Endodermal cell (in vitro differentiated cells): ENCODE results near the gene DISP1. TPM values are rescaled to one million over a fixed set of nuclear protein-coding genes. Genes with fewer than 3 reads are reported as not detected.

Experiments
- DNase-seq: peaks from one replicate; pipeline ENCODE4 v3.0.0-alpha.2; 2017
- H3K27ac ChIP-seq: 2 replicates; pipeline ENCODE4 v1.5.1; 2013; ENCODE audit warnings: mild to moderate bottlenecking, low read depth, low read length, moderate library complexity
- H3K27me3 ChIP-seq: 2 replicates; pipeline ENCODE4 v1.6.1; 2013; ENCODE audit warnings: mild to moderate bottlenecking, low read length, moderate library complexity; ENCODE audit not compliant: insufficient read depth, control insufficient read depth, poor library complexity, severe bottlenecking
- H3K36me3 ChIP-seq: 2 replicates; pipeline ENCODE4 v1.7.0; 2013; ENCODE audit warnings: mild to moderate bottlenecking, low read length, moderate library complexity; ENCODE audit not compliant: control insufficient read depth, insufficient read depth
- H3K4me1 ChIP-seq: one replicate; pipeline ENCODE4 v1.7.0; 2013; ENCODE audit warnings: low read length; ENCODE audit not compliant: control insufficient read depth, insufficient read depth
- H3K4me3 ChIP-seq: 2 replicates; pipeline ENCODE4 v1.5.1; 2013; ENCODE audit warnings: mild to moderate bottlenecking, low read length, moderate library complexity
- H3K9ac ChIP-seq: 2 replicates; pipeline ENCODE4 v1.6.1; 2013; ENCODE audit warnings: mild to moderate bottlenecking, low read length, moderate library complexity; ENCODE audit not compliant: poor library complexity, severe bottlenecking; ENCODE audit errors: extremely low read depth
- H3K9me3 ChIP-seq: 2 replicates; pipeline ENCODE4 v1.6.1; 2013; ENCODE audit warnings: mild to moderate bottlenecking, low read length, moderate library complexity; ENCODE audit not compliant: control insufficient read depth
- H3K27ac Mint-ChIP-seq: 2 replicates; pipeline ENCODE4 v1.8.0; 2020; ENCODE audit warnings: mixed read lengths
- H3K27me3 Mint-ChIP-seq: 2 replicates; pipeline ENCODE4 v1.8.0; 2021; ENCODE audit warnings: mild to moderate bottlenecking, mixed read lengths; ENCODE audit not compliant: insufficient read depth
- H3K36me3 Mint-ChIP-seq: 2 replicates; pipeline ENCODE4 v1.8.0; 2020; ENCODE audit warnings: low read depth, mixed read lengths
- H3K4me1 Mint-ChIP-seq: 2 replicates; pipeline ENCODE4 v1.8.0; 2020; ENCODE audit warnings: mixed read lengths
- H3K4me3 Mint-ChIP-seq: 2 replicates; pipeline ENCODE4 v1.8.0; 2020; ENCODE audit warnings: mild to moderate bottlenecking, moderate library complexity, mixed read lengths
- H3K9me3 Mint-ChIP-seq: 2 replicates; pipeline ENCODE4 v1.8.0; 2020; ENCODE audit warnings: mild to moderate bottlenecking, mixed read lengths
- WGBS, 2 experiments: methylation state at CpG; one replicate each; pipeline versions ENCODE4 v1.1.5 to v1.1.7; 2013; ENCODE audit warnings: missing lambda C conversion rate in 2 of 2, mixed read lengths in 1 of 2; ENCODE audit not compliant: insufficient coverage in 1 of 2, insufficient read length in 1 of 2; 5-methylcytosine and 5-hydroxymethylcytosine counted together
- total RNA-seq, 2 donors: library from RNA; stranded (reverse); fragmentation: NEBNext Ultra II Directional in 1 of 2; extraction: Animal tissue kit (Norgen Biotek cat#: 25700) in 1 of 2; gene quantifications; 2 replicates in 1 of 2; 3 replicates in 1 of 2; pipeline ENCODE4 v1.2.1, GENCODE V29; 2021
- TF ChIP-seq, protein P1 (sequence below): fragments of 200-600 bp; sonication (generic); conservative IDR thresholded peaks from 2 replicates; pipeline ENCODE4 v1.5.0; 2021; ENCODE audit warnings: antibody characterized with exemption, mild to moderate bottlenecking

Gene DISP1
- total RNA-seq, 2 donors from 2014 or later, result 6.1 to 7.5 TPM

DNA sequence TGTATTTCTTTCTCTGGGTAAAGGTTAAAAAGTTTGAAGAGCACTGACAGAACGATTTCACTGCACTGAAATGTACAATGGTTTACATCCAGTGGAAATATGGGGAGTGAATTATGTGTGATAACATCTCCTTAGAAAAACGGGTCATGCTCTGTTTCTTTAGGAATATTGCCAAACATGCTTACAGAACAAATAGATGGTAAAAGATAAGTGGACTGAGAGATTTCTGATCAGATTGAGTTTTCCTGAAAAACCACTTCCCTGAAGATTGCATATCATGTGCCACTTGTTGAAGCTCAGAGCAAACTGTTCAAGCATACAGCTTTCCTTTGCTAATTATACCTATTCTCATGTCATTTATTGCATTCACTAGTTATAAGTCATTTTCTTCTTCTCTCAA, 29.9 kb upstream of the DISP1 start:
- no peak for DNase-seq
- Histone ChIP-seq H3K4me1 (no peaks in the 10 kb centered on the region), H3K36me3 (no peaks in the 10 kb centered on the region), H3K9ac (no peak overlapping the region), H3K27ac (no peak overlapping the region), H3K9me3 (peaks cover 5% of the 10 kb centered on the region), H3K27me3 (no peaks in the 10 kb centered on the region), H3K4me3 (no peak overlapping the region)
- H3K36me3 Mint-ChIP-seq, result peaks cover under 1% of the 10 kb centered on the region
- peaks cover 2% of the 10 kb centered on the region for H3K4me1 Mint-ChIP-seq
- H3K27ac Mint-ChIP-seq, result no peak overlapping the region
- peaks cover 21% of the 10 kb centered on the region for H3K27me3 Mint-ChIP-seq
- peaks cover 4% of the 10 kb centered on the region for H3K9me3 Mint-ChIP-seq
- TF ChIP-seq, protein P1, sequence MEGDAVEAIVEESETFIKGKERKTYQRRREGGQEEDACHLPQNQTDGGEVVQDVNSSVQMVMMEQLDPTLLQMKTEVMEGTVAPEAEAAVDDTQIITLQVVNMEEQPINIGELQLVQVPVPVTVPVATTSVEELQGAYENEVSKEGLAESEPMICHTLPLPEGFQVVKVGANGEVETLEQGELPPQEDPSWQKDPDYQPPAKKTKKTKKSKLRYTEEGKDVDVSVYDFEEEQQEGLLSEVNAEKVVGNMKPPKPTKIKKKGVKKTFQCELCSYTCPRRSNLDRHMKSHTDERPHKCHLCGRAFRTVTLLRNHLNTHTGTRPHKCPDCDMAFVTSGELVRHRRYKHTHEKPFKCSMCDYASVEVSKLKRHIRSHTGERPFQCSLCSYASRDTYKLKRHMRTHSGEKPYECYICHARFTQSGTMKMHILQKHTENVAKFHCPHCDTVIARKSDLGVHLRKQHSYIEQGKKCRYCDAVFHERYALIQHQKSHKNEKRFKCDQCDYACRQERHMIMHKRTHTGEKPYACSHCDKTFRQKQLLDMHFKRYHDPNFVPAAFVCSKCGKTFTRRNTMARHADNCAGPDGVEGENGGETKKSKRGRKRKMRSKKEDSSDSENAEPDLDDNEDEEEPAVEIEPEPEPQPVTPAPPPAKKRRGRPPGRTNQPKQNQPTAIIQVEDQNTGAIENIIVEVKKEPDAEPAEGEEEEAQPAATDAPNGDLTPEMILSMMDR, result no peak
- 55 to 81% methylated on average over 2 of the region's 2 CpGs for WGBS, 2 experiments
- no peak overlapping the region for H3K4me3 Mint-ChIP-seq

DNA sequence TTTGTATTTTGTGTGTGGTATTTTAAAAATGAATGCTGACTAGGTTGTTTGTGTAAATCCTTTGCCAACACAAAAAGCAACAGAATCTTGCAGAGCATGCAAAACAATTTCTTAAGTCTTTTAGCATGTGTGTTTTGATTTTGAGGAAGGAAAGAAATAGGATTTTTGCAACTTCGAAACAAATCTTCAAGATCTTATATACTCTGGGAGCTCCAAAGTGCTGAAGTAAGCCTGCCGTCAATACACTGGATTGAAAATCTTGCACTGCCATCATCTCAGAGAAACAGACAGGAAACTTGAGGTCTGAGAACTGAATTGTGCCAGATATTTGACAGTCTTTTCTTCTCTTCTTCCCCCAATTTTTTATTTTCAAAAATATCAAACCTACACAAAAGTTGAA, 29.3 kb upstream of the DISP1 start:
- no peaks in the 10 kb centered on the region for H3K36me3 ChIP-seq
- peaks cover 11% of the 10 kb centered on the region for H3K9me3 ChIP-seq
- H3K4me3 ChIP-seq, result no peak overlapping the region
- Mint-ChIP-seq H3K27me3 (peaks cover 20% of the 10 kb centered on the region), H3K27ac (no peak overlapping the region), H3K36me3 (peaks cover 2% of the 10 kb centered on the region), H3K4me1 (peaks cover 2% of the 10 kb centered on the region), H3K9me3 (peaks cover 10% of the 10 kb centered on the region), H3K4me3 (no peak overlapping the region)
- TF ChIP-seq, protein P1, result no peak
- H3K4me1 ChIP-seq, result no peaks in the 10 kb centered on the region
- H3K9ac ChIP-seq, result no peak overlapping the region
- WGBS, 2 experiments, result 86 to 100% methylated on average over 1 to 2 of the region's 2 CpGs
- no peak for DNase-seq
- H3K27ac ChIP-seq, result no peak overlapping the region
- H3K27me3 ChIP-seq, result no peaks in the 10 kb centered on the region

DNA sequence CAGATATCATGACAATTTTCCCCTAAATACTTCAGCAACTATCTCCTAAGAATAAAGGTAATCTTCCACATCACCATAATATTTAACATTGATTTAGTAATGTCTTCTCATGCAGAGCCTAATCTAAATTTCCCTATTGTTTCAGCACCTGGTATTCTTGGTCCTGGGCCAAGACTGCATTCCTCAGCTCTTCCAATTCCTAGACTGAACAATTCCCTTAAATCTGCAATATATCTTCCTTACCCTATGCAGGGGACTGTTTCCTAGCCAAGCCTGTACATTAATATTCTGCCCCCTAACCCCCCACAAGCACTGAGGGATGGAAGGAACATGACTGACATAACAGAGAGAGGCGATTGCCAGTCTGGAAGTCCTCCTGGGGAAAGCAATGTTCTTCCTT, 28.7 kb upstream of the DISP1 start:
- no peaks in the 10 kb centered on the region for H3K4me1 ChIP-seq
- H3K4me3 ChIP-seq, result no peak overlapping the region
- no peak overlapping the region for H3K27ac ChIP-seq
- 91 to 100% methylated on average over 1 of the region's 1 CpG for WGBS, 2 experiments
- no peak overlapping the region for H3K27ac Mint-ChIP-seq
- H3K36me3 ChIP-seq, result no peaks in the 10 kb centered on the region
- TF ChIP-seq, protein P1, result no peak
- peaks cover 21% of the 10 kb centered on the region for H3K27me3 Mint-ChIP-seq
- H3K36me3 Mint-ChIP-seq, result peaks cover 2% of the 10 kb centered on the region
- no peaks in the 10 kb centered on the region for H3K27me3 ChIP-seq
- H3K9ac ChIP-seq, result no peak overlapping the region
- DNase-seq, result no peak
- H3K4me3 Mint-ChIP-seq, result no peak overlapping the region
- H3K9me3 Mint-ChIP-seq, result peaks cover 13% of the 10 kb centered on the region
- H3K4me1 Mint-ChIP-seq, result peaks cover 2% of the 10 kb centered on the region
- H3K9me3 ChIP-seq, result peaks cover 14% of the 10 kb centered on the region
